NCI-H128 (cell line): ENCODE results near the gene SLC39A11.

ENCODE experiments used
- DNase-seq: peaks from one replicate; lab custom pipeline; 2025; ENCODE audit not compliant: unreplicated experiment; lab: John Stamatoyannopoulos, UW

SLC39A11 gene

DNA sequence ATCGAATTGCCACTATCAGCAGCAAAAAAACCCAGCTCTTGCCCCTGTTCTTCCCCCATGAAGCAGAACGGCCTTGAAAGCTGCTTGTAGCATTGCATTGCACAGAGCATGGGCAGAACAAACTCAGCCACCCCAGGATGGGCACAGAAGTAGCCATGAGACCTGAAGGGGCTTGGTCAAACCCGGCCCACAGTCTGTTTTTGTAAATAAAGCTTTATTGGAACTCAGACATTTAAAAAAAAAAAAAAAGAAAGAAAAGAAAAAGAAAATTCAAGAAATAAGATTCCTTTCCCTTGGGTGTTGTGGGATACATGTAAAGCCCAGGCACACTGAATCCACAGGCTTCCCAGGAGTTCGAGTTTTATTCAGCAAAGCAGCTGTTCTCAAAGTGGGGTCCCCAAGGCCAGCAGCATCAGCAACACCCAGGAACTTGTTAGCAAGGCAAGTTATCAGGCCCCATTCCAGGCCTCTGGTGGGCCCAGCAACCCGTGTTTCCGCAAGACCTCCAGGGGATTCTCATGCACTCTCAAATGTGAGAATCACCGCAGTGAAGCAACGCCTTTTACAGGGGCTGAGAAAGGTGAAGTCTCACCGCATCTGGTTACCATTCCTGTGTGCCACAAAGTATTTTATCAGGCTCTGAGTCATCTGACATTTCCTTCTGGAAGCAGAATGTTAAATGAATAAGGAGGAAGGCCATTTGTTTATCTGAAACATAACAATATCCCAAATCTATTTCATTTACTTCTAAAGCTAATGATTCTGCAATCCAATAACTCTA is 108.2 kb downstream of the SLC39A11 start:
- no peak for DNase-seq

DNA sequence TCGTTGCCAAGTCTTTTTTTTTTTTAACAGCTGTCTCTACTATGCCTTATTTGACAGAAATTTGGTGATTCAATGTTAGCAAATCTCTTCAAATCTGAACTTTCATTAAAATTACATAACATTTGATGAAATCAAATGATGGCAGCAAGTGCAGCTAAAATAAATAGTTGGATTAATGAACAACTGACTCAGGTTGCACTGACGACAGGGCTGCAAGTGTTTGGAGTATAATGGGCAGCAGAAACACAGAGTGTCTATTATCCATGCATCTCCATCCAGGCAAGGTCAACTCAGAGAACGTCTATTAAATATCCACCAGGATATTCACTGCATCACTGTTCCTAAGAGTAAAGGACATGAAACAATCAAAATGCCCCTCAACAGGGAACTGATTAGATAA is 109.8 kb downstream of the SLC39A11 start:
- DNase-seq = no peak

GRCh38 chr17:72978593-72979218 is 113.8 kb downstream of the SLC39A11 start:
- no peak for DNase-seq

- no peak for DNase-seq
Observed at GRCh38 chr17:72977771-72978417, 114.6 kb downstream of the SLC39A11 start.

- DNase-seq = no peak
Observed at GRCh38 chr17:72976971-72977770, 115.3 kb downstream of the SLC39A11 start.

GRCh38 chr17:72975509-72975908 is 117.0 kb downstream of the SLC39A11 start:
- DNase-seq = no peak

GRCh38 chr17:72974605-72975232 is 117.8 kb downstream of the SLC39A11 start:
- DNase-seq = no peak

- no peak for DNase-seq
Observed at GRCh38 chr17:72972263-72972951, 120.1 kb downstream of the SLC39A11 start.

DNA sequence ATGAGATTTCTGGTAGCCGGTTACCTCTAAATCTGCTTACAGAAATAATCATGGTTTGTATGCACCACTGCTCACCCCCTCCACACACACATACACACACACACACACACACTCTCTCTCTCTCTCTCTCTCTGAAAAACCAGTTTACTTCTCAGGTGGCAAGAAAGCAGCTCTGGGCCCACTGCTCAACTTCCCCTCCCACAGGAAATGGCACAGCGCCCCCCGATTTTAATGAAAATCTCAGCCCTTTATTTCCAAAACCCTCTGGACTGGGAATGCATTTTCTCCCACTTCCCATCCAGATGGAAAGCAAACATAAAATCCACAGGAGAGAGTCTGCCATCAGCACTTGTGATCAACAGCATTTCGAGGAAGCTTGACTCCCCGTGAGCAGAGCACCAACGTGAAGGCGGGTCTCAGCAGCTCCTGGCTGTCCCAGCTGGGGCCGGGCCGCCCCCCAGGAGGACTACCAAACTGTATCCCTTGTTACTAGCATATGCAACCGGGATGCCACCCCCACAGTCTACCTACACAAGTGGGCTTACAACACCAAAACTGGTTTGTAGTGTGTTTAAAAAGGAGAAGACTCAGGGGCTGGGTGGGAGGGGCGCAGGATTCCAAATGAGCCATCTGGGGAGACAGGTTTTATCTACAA is 121.1 kb downstream of the SLC39A11 start:
- DNase-seq = no peak

DNA sequence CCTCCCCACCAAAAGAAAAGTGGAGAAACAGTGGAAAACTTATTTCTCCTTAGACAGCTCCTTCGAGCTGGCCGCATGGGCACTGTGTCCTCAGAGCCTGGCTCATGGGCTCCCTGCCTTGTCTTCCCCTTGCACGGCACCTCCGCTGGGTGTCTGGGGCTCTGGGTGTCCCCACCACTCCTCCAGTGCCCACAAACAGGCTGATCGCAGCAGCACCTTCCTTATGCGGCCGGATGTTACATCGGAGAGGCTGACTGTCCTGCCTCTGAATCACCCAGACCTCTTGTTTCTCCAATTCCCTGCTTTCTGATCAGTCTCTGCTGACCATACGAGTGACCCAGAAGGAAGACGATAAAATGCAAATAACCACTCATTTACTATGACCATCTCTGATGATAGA is 121.7 kb downstream of the SLC39A11 start:
- no peak for DNase-seq

GRCh38 chr17:72970246-72970645 is 122.2 kb downstream of the SLC39A11 start:
- no peak for DNase-seq

- DNase-seq = no peak
Observed at GRCh38 chr17:72969293-72969906, 123.1 kb downstream of the SLC39A11 start.

GRCh38 chr17:72968798-72969197 is 123.7 kb downstream of the SLC39A11 start:
- no peak for DNase-seq

GRCh38 chr17:72967977-72968585 is 124.4 kb downstream of the SLC39A11 start:
- no peak for DNase-seq

DNA sequence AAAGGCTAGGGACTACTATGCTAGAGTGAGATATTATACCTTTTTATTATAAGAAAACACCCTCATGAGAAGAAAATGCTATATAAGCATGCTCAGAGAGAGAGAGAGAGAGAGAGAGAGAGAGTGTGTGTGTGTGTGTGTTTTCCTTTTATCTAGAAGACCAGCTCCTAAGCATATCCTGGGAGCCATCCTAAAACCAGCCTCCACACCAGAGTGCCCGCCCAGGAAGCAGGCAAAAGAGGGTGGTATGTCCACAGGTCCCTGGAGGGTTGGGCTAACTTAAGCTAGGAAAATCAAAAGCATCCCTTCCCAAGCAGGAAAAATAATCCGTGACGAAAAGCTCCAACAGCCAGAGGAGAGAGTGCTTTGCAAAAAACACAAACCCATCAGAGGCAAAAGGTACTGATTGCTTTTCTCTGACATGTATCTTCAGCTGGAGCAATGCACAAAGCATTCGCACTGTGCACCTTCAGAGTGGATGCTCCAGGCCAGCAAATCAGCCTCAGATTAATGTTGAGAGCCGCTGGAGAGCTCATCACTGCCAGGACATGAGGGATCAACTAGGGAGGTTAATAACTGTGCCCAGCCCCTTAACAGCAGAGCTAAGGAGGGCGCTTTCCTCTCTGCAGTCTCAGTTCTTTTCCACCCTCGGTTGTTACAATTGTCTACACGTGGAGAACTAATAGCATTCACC is 125.1 kb downstream of the SLC39A11 start:
- DNase-seq = no peak

DNA sequence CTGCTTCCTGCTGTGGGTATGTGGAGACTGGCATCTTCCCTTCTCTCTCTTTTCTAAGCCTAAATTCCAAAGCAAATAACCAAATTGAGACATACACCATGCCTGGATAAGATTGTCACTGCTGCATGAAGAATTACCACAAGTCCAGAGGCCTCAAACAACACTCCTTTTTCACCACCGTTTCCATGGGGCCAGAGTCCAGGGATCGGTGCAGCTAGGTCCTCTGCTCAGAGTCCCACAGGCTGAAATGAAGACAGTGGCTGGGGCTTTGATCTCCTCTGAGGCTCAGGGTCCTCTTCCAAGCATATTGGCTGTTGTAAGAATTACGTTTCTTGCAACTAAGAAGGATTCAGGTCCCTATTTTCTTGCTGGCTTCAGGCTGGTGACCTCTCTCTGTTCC is 130.4 kb downstream of the SLC39A11 start:
- no peak for DNase-seq

DNA sequence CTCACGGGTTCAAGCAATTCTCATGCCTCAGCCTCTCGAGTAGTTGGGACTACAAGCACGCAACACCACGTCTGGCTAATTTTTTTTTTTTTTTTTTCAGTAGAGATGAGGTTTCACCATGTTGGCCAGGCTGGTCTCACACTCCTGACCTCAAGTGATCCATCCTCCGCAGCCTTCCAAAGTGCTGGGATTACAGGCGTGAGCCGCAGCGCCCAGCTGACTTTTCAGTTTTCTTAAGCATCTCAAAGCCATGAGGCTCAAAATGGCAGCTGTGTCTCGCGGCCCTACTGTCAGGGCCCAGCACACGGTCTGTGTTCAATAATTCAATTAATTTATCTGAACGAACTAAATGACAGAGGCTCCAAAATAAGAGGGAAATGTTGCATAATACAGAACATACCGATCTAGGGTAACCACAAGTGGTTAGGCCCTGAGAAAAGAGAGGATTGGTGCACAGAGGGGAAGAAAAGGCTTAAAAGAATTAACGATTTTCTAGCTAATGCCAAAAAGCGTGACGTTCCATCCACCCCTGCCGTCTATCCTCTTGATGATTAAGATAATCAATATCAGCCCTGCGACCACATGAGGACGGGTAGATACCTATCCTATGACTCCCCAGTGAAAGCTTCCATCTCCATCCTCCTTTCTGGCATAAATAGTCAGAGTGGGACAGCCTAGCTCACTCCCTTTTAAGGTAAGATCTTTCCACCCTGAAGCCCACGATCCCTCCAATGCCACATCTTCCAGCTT is 136.9 kb downstream of the SLC39A11 start:
- DNase-seq = no peak

GRCh38 chr17:72954579-72954978 is 137.9 kb downstream of the SLC39A11 start:
- no peak for DNase-seq
